Measurements from ENCODE around the gene PFKL.
"Not testable (repeated sequence)": the region's sequence is repeated elsewhere in the genome, so short reads cannot be mapped to it uniquely, and the experiment has no call there.

Gene PFKL

DNA sequence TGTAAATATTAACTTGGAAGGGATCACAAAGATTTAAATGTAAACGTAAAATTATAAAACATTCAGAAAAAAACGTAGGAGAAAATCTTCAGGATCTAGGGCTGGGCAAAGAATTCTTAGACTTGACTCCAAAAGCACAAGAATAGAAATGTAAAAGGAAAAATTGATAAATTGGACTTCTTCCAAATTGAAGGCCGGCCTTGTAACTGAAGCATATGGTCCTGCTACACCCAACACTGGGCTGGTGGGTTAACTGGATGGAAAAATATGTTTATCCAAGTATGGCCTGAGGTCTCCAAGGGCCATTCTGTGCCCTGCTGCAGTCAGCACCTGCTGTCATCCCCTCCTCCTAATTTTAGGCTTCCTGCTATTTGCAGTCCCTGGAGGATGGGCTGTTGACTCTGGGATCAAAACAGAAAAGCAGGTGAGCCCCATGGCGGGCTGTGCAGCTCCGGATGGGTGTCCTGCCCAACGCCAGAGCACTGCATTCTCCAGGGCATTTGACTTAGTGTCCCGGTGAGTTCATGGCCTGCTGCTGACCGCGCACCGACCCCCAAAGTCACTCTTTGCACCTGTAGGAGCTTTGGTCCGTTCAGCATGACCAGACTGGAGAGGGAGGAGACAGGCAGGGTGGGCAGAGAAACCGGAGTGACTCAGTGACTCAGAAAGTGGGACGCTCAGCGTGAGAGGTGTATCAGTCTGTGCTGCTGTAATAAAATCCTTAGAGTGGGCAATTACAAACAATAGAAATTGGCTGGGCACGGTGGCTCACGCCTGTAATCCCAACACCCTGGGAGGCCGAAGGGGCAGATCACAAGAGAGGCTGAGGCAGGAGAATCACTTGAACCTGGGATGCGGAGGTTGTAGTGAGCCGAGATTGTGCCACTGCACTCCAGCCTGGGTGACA lies 20.2 kb upstream of the PFKL start:
- DNase-seq = no peak

- DNase-seq = no peak
Measured at GRCh38 chr21:44281801-44282200, 18.1 kb upstream of the PFKL start.

DNA sequence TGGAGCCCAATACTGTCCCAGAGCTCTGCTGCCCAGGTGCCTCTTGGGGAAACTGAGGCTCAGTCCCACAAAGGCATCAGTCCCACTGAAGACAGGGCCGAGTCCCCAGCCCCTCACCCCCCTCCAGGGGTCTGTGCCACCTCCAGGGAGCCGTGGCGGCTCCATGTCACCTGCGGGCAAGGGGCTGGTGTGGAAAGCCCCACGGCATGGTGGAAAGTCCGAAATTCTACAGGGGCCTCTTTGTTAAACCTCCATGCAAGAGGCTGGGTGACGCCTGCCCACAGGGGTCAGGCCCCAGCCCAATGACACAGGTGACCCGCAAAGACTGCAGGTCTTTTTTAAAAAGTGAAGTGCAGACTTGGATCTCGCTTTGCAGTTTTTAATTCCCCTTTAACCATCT lies 17.5 kb upstream of the PFKL start:
- DNase-seq = no peak

GRCh38 chr21:44283211-44283785 lies 16.6 kb upstream of the PFKL start:
- not testable (repeated sequence) for DNase-seq

- DNase-seq = no peak
Measured at GRCh38 chr21:44283948-44284347, 15.9 kb upstream of the PFKL start.

DNA sequence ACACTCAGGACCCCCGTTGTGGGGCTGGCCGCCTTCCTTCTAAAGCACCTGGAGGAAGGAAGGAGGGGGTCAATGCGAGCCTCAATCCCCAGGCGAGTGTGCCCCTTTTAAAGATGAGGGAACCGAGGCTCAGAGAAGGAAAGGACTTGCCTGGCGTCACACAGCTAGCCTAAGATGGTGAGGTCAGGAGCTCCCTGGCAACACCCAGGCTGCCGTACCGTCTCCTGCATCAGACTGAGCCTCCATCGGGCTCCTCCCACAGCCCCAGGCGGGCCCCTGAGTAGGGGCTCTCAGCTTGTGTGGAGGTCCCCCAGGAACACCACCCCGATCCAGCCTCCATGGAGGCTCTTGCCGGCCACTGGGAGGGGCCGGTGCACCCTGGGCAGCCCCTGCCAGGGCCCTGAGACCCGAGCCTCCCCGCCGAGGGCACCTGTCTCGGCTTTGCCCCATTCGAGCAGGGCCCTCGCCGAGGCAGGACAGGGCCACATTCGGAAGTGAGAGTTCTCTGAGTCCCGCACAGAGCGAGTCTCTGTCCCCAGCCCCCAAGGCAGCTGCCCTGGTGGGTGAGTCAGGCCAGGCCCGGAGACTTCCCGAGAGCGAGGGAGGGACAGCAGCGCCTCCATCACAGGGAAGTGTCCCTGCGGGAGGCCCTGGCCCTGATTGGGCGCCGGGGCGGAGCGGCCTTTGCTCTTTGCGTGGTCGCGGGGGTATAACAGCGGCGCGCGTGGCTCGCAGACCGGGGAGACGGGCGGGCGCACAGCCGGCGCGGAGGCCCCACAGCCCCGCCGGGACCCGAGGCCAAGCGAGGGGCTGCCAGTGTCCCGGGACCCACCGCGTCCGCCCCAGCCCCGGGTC lies 14.5 kb upstream of the PFKL start, which contains the start of gene AIRE:
Gene AIRE, plus strand, starts transcription at position 739 of the 855 bp plus-strand sequence. CDS start 131 bp downstream, outside the sequence.
- DNase-seq = no peak

GRCh38 chr21:44286086-44286715 lies 13.7 kb upstream of the PFKL start:
- DNase-seq = no peak

GRCh38 chr21:44286716-44287632 lies 12.9 kb upstream of the PFKL start:
- DNase-seq = no peak

DNA sequence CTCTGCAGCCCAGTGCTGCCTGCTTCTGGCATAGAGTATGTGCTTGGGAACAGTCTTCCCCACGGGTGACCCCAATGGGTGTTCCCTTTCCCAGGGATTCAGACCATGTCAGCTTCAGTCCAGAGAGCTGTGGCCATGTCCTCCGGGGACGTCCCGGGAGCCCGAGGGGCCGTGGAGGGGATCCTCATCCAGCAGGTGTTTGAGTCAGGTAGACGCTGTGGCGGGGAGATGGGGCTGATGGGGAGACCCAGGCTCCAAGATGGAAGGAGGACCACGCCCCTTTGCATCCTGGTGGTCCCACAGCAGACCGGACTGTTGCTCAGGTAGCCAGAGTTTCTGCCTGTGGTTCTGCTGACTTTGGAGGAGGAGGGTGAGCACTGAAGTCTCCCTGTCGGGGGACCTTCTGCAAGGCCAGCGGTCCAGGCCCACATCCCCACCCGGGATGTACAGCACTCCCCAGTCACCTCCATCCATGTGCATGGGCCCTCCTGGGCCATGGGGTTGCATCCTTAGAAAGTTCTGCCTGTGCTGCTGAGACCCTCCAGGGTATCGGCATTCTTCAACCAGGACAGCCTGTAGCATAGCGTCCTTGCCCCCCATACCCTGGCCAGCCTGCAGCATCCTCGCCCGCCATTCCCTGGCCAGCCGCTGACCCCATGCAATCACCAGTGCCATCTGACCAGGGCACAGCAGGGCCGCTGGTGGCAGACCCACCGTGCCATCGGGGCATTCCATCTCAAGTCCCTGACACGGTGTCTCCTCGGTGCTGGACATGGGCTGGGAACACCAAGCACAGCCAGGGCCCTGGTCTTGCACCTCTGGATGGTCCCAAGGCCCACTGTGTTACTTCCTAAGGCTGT lies 11.4 kb upstream of the PFKL start:
- DNase-seq = no peak

DNA sequence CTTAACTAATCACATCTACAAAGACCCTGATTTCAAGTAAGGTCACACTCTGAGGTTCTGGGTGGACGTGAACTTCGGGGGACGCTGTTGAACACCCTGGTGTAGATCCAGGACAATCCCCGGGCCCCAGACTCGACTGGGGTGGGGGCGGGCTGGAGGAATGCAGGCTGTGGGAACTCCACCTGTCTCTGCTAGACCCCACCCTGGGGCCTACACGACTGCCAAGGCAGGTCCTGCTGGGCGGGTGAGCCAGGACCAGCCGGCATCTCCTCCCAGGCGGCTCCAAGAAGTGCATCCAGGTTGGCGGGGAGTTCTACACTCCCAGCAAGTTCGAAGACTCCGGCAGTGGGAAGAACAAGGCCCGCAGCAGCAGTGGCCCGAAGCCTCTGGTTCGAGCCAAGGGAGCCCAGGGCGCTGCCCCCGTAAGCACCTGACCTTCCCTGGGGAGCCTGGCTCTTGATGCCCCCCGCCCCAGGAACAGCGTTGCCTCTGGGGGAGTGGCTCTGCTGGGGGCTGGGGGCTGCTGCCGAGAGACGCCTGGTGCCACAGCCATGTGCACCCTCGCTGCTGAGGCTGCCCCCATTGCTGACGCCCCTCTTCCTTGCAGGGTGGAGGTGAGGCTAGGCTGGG lies 10.4 kb upstream of the PFKL start:
- DNase-seq = no peak

DNA sequence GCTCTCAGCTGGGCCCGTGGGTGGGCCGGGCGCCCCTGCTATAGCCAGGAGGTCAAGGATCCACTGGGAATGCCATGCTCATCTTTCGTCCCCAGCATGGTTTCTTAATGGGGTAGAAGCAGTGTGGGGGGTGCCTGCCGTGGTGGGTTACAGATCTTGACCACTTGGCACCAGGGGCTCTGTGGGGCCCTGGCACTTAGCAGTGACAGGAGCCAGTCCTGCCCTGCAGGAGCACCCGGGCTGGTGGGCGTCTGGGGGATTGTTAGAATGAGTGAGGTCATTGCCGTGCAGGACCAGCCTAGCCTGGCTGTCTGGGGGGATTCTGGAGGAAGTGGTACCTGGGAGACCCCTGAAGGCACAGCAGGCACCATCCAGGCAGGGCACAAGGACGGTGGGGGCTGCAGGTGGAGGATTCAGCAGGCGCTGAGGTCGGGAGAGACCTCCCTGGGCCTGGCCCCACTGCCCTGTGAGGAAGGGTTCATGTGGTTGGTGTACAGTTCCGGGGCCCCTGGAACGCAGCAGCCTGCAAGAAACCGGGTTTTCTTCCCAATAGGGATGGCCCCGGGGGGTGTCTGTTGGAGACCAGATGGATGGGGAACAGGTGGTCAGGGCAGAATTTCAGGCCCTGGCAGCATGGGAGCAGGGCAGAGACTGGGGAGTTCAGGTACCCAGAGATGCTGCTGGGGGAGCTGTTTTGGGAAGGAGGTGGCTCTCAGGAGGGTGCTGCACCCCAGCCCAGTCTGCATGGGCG lies 9.4 kb upstream of the PFKL start:
- DNase-seq = no peak

DNA sequence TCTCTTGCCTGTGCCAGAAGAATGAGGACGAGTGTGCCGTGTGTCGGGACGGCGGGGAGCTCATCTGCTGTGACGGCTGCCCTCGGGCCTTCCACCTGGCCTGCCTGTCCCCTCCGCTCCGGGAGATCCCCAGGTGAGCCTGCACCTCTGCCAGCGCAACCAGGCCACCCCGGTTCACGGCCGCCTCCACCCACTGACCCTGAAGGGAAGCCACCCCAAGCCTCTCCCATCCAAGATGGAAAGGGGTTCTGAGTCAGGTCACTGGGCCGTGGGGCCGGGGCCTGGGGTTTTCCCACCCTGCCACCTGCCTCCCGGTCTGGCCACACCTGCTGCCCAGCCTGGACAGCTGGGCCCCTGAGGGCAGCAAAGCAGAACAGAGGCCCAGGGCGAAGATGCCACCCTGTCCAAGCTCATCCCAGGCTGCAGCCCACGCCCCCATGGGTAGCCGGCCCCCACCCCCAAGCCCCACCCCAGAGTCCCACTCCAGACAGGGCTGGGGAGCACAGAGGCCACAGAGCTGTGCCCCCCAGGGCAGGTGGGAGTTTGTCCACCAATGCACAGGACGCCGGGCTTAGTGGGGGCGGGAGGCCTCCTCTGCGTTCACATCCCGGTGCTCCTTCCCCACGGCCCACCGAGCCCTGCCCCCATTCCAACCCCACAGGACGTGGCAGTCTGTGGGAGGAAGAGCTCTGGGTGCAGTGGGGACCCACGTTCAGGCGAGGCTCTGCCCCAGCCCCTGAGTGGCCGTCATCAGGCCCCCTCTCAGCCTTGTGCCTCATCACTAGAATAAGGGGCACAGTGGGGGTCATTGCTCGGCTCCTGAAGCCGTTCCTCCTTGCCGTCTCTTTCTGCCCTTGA lies 8.5 kb upstream of the PFKL start:
- no peak for DNase-seq

DNA sequence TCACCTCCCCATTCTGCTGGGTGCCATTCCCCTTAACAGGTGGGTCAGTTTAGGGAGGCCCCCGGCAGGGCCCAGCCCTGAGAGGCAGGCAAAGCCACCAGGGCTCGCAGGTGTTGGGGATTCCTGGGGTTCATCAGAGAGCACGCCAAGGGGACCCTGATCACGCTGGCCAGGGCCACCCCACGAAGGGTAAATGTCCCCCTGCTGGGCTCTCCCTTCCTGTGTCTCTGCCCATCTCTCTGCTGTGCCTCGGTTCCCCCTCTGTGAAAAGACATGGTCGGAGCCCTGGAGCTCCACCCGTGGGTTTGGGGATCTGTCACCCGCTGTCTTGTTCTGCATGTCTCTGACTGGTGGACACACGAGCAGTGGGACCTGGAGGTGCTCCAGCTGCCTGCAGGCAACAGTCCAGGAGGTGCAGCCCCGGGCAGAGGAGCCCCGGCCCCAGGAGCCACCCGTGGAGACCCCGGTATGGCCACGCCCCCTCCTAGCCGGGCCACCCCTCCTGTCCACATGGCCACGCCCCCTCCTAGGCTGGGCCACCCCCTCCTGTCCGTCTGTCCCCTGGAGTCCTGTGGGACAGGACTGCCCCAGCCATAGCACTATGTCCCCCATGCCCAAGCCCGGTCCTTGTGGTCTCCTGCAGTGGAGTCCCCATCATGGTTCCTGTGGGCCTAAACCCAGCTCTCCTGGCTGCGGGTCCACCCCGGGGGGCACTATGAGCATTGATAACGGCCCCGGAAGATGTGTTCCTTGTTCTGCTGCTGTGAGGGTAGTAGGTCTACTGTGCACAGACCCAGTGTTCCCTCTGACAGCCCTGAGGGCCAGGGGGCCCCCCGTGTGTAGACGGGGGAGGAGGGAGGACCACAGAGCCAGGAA lies 7.7 kb upstream of the PFKL start:
- DNase-seq = no peak

DNA sequence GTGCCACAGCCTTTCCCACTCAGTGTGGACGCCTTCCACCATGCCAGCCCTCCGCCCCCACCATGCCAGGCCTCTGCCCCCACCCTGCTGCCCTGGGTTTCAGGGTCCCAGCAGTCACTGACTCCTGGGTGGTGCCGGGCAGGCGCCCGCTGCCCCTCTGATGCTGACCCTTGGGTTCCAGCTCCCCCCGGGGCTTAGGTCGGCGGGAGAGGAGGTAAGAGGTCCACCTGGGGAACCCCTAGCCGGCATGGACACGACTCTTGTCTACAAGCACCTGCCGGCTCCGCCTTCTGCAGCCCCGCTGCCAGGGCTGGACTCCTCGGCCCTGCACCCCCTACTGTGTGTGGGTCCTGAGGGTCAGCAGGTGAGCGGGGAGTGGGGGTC lies 7.0 kb upstream of the PFKL start:
- DNase-seq = no peak

GRCh38 chr21:44293551-44294231 lies 6.2 kb upstream of the PFKL start:
- DNase-seq = no peak

DNA sequence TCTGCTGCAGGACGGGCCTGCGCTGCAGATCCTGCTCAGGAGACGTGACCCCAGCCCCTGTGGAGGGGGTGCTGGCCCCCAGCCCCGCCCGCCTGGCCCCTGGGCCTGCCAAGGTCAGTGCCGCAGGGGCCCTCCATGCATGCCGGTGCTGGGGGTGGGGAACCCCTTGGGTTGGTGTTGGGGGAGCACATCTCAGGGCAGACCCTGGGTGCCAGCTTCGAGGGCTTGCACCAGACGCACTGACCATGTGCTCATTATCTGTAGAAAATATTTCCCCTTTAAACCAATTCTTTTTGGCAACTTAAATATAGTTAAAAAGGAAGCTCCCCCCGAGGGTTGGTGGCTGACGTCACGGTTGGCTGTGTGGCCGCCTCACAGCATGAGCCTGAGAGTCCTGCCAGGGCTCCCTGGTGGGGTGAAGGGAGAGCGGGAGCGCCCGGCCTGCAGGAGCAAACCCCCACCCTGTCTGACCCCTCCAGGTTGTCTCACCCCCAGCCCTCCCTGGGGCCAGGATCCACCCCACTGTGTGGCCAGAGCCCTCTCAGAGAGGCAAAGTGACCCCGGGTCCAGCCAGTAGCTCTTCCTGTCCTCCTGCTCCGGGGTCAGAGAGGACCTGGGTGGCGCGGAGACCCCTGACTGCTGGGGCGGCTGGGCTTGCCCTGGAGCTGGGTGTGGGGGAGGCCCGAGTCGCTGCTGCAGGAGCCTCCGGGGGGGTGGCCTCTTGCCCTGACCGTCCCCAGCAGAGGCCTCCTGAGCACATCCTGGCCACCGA lies 5.3 kb upstream of the PFKL start:
- DNase-seq = no peak
